Fibroblast of mammary gland (primary cell): ENCODE data around the gene GLB1L3.

Experiments used
- DNase-seq: peaks from one replicate; pipeline ENCODE4 v3.0.0-alpha.2; 2010; ENCODE audit warnings: low read depth
- H3K4me3 ChIP-seq: 2 replicates; pipeline ENCODE4 v1.5.1; 2011; ENCODE audit warnings: low read depth, mild to moderate bottlenecking, low read length, moderate library complexity; ENCODE audit not compliant: control insufficient read depth
- TF ChIP-seq, protein P1 (sequence below): conservative IDR thresholded peaks from 2 replicates; pipeline ENCODE4 v1.5.1; 2011; ENCODE audit warnings: low read depth, low read length, inconsistent platforms; ENCODE audit not compliant: control insufficient read depth, insufficient read depth

Gene GLB1L3

GRCh38 chr11:134359646-134360045 lies 83.5 kb downstream of the GLB1L3 start:
- DNase-seq = no peak
- no peak overlapping the region for H3K4me3 ChIP-seq
- TF ChIP-seq, protein P1, sequence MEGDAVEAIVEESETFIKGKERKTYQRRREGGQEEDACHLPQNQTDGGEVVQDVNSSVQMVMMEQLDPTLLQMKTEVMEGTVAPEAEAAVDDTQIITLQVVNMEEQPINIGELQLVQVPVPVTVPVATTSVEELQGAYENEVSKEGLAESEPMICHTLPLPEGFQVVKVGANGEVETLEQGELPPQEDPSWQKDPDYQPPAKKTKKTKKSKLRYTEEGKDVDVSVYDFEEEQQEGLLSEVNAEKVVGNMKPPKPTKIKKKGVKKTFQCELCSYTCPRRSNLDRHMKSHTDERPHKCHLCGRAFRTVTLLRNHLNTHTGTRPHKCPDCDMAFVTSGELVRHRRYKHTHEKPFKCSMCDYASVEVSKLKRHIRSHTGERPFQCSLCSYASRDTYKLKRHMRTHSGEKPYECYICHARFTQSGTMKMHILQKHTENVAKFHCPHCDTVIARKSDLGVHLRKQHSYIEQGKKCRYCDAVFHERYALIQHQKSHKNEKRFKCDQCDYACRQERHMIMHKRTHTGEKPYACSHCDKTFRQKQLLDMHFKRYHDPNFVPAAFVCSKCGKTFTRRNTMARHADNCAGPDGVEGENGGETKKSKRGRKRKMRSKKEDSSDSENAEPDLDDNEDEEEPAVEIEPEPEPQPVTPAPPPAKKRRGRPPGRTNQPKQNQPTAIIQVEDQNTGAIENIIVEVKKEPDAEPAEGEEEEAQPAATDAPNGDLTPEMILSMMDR = no peak

- peak; percentile 55 for DNase-seq
- TF ChIP-seq, protein P1 = peak; percentile 70
These were observed 84.1 kb downstream of the GLB1L3 start for GRCh38 chr11:134360050-134360835.

DNA sequence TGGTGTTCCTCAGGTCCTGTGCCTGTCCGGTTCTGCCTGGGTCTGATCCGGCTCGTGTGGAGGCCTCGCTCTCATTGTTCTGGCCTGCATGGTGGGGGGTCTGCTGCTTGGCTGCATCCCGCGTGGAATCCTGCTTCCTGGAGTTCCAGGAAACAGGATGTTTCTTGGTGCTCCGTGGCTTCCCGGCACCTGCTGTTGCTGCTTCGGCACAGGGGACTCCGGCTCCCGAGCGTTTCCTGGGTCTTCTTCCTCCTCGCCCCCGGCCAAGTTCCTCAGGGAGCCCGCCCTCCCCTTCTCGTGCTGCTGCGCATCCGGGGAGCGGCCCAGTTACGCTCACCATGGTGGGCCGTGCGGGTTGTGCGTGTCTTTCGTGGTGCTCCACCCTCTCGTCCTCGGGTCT lies 85.5 kb downstream of the GLB1L3 start:
- DNase-seq = no peak
- TF ChIP-seq, protein P1 = no peak
- no peak overlapping the region for H3K4me3 ChIP-seq

More at GRCh38 chr11:134360050-134360835, 84.1 kb downstream of the GLB1L3 start:
- no peak overlapping the region for H3K4me3 ChIP-seq

GRCh38 chr11:134362192-134362901 lies 86.2 kb downstream of the GLB1L3 start:
- TF ChIP-seq, protein P1 = no peak

DNA sequence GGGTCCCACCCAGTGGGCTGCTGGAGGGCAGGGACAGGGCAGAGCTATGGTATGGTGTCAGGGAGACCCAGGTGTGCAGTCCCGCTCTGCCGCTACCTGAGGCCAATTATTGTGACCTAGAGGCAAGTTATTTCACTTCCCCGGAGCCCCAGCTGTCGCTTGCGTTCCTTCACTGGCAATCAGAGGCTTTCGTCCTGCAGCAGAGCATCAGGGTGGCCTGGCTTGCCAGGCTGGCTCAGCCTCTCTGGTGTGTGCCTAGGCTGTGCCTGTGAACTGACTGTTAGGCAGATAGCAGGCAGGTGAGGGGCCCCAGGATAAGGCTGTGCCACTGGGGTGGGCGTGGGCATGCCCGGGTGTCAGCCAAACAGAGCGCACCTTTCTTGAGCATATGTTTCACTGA lies 87.0 kb downstream of the GLB1L3 start:
- H3K4me3 ChIP-seq = no peak overlapping the region
- no peak for DNase-seq
- TF ChIP-seq, protein P1 = no peak

More at GRCh38 chr11:134362192-134362901, 86.2 kb downstream of the GLB1L3 start:
- no peak overlapping the region for H3K4me3 ChIP-seq
- DNase-seq = no peak

- H3K4me3 ChIP-seq = no peak overlapping the region
- DNase-seq = no peak
- TF ChIP-seq, protein P1 = no peak
These were observed 87.4 kb downstream of the GLB1L3 start for GRCh38 chr11:134363592-134363991.
